Activated CD4-positive, alpha-beta T cell treated with anti-CD3 and anti-CD28 coated beads for 36 hours (primary cell): ENCODE data around the gene P2RY14. TPM values are rescaled to one million over a fixed set of nuclear protein-coding genes. Genes with fewer than 3 reads are reported as not detected.

Experiments
- ATAC-seq: fragments of 200-7000 bp; cut with Tn5 transposase; one replicate; pipeline ENCODE4 v1.10.0; 2021; ENCODE audit warnings: mild to moderate bottlenecking, moderate library complexity
- CTCF ChIA-PET: fragments of 350-600 bp; sonication (Branson Sonifier 250); formaldehyde crosslinking; loops from one replicate; lab custom pipeline; 2021; ENCODE audit warnings: antibody characterized with exemption; lab: Charles Lee
- POLR2A ChIA-PET: fragments of 350-600 bp; sonication (Branson Sonifier 250); formaldehyde crosslinking; loops from one replicate; lab custom pipeline; 2021; ENCODE audit warnings: antibody characterized with exemption, inconsistent platforms; lab: Charles Lee
- DNase-seq: peaks from one replicate; pipeline ENCODE4 v3.0.0-alpha.2; 2020
- H3K27ac Mint-ChIP-seq: one replicate; pipeline ENCODE4 v1.8.0; 2021; ENCODE audit warnings: mixed read lengths
- H3K27me3 Mint-ChIP-seq: one replicate; pipeline ENCODE4 v1.8.0; 2021; ENCODE audit warnings: mixed read lengths
- H3K36me3 Mint-ChIP-seq: one replicate; pipeline ENCODE4 v1.8.0; 2021; ENCODE audit warnings: low read depth, mixed read lengths
- H3K4me1 Mint-ChIP-seq: one replicate; pipeline ENCODE4 v1.8.0; 2021; ENCODE audit warnings: mixed read lengths
- H3K4me3 Mint-ChIP-seq: one replicate; pipeline ENCODE4 v1.8.0; 2021; ENCODE audit warnings: mild to moderate bottlenecking, moderate library complexity, mixed read lengths
- H3K9me3 Mint-ChIP-seq: one replicate; pipeline ENCODE4 v1.8.0; 2021; ENCODE audit warnings: low read depth, mixed read lengths
- intact Hi-C, 2 experiments: fragments of 100-400 bp; cut with DNase I in 1 of 2; cut with micrococcal nuclease in 1 of 2; formaldehyde crosslinking; loops; one replicate each; pipeline versions ENCODE4 v1.14.2 to v1.15.1; 2022 to 2024; cut with DNase I, micrococcal nuclease
- total RNA-seq, 2 experiments: library from RNA; stranded (reverse); gene quantifications; one replicate each; pipeline ENCODE4 v1.2.3, GENCODE V29; 2021

Gene P2RY14
- total RNA-seq, 2 experiments from 2014 or later, result 0.16 to 0.25 TPM

- H3K27me3 Mint-ChIP-seq, result peaks cover 2% of the 10 kb centered on the region
- intact Hi-C loops, result loop anchor here in 1 of 2 experiments (5.0 kb wide), 3 partner anchors 812 to 942 kb away; partner anchors contain the start of gene TSC22D2
- H3K4me3 Mint-ChIP-seq, result peak overlapping the region; percentile 50
- H3K36me3 Mint-ChIP-seq, result no peaks in the 10 kb centered on the region
- ChIA-PET CTCF (interaction anchor here (1.2 to 1.9 kb wide), 4 partner anchors 8 to 527 kb away, joined by 3 to 15 read pairs (median 6); no protein-coding TSS in a partner anchor), POLR2A (interaction anchor here (1.9 kb wide), 1 partner anchor 10 kb away, joined by 16 read pairs; no protein-coding TSS in a partner anchor)
- H3K9me3 Mint-ChIP-seq, result no peaks in the 10 kb centered on the region
- ATAC-seq (no peak), DNase-seq (no peak)
- peak overlapping the region; percentile 90 for H3K27ac Mint-ChIP-seq
- H3K4me1 Mint-ChIP-seq, result peaks cover 37% of the 10 kb centered on the region
Measured at GRCh38 chr3:151315136-151315535, 36.8 kb upstream of the P2RY14 start.

- peaks cover 2% of the 10 kb centered on the region for H3K27me3 Mint-ChIP-seq
- ChIA-PET CTCF (interaction anchor here (1.2 to 1.4 kb wide), 2 partner anchors 86 to 527 kb away, joined by 3 read pairs; no protein-coding TSS in a partner anchor), POLR2A (no interaction called here)
- H3K9me3 Mint-ChIP-seq, result no peaks in the 10 kb centered on the region
- intact Hi-C loops, result no loop called here
- H3K36me3 Mint-ChIP-seq, result no peaks in the 10 kb centered on the region
- peak overlapping the region; percentile 50 for H3K4me3 Mint-ChIP-seq
- H3K4me1 Mint-ChIP-seq, result peaks cover 32% of the 10 kb centered on the region
- H3K27ac Mint-ChIP-seq, result no peak overlapping the region
- DNase-seq, result no peak
- ATAC-seq, result no peak
Measured at GRCh38 chr3:151314593-151314992, 36.3 kb upstream of the P2RY14 start.

GRCh38 chr3:151314137-151314536 lies 35.8 kb upstream of the P2RY14 start:
- ChIA-PET CTCF (interaction anchor here (1.2 to 1.4 kb wide), 2 partner anchors 86 to 526 kb away, joined by 3 read pairs; no protein-coding TSS in a partner anchor), POLR2A (no interaction called here)
- Mint-ChIP-seq H3K4me3 (no peak overlapping the region), H3K27me3 (peaks cover 2% of the 10 kb centered on the region), H3K27ac (no peak overlapping the region), H3K36me3 (no peaks in the 10 kb centered on the region), H3K4me1 (peaks cover 33% of the 10 kb centered on the region), H3K9me3 (no peaks in the 10 kb centered on the region)
- intact Hi-C loops, result no loop called here
- DNase-seq (no peak), ATAC-seq (no peak)

GRCh38 chr3:151312972-151313371 lies 34.6 kb upstream of the P2RY14 start:
- intact Hi-C loops, result no loop called here
- Mint-ChIP-seq H3K4me3 (no peak overlapping the region), H3K27ac (no peak overlapping the region), H3K9me3 (no peaks in the 10 kb centered on the region), H3K36me3 (no peaks in the 10 kb centered on the region), H3K4me1 (peaks cover 33% of the 10 kb centered on the region), H3K27me3 (peaks cover 2% of the 10 kb centered on the region)
- ChIA-PET CTCF (interaction anchor here (0.8 to 1.4 kb wide), 4 partner anchors 13 to 145 kb away, joined by 3 to 6 read pairs (median 4); no protein-coding TSS in a partner anchor), POLR2A (no interaction called here)
- ATAC-seq (no peak), DNase-seq (no peak)

- H3K36me3 Mint-ChIP-seq, result no peaks in the 10 kb centered on the region
- no peak for DNase-seq
- H3K27me3 Mint-ChIP-seq, result no peaks in the 10 kb centered on the region
- no peaks in the 10 kb centered on the region for H3K9me3 Mint-ChIP-seq
- peak overlapping the region; percentile 27 for H3K27ac Mint-ChIP-seq
- CTCF ChIA-PET, result interaction anchor here (0.6 to 1.3 kb wide), 3 partner anchors 14 to 111 kb away, joined by 3 to 4 read pairs (median 3); no protein-coding TSS in a partner anchor
- no peak overlapping the region for H3K4me3 Mint-ChIP-seq
- peaks cover 48% of the 10 kb centered on the region for H3K4me1 Mint-ChIP-seq
- no peak for ATAC-seq
- intact Hi-C loops, result loop anchor here (5.0 to 10.0 kb wide), 4 partner anchors 332 to 1825 kb away; no protein-coding TSS in a partner anchor
- POLR2A ChIA-PET, result no interaction called here
Measured at GRCh38 chr3:151309566-151309965, 31.2 kb upstream of the P2RY14 start.

GRCh38 chr3:151307583-151308488 lies 29.5 kb upstream of the P2RY14 start:
- CTCF ChIA-PET, result interaction anchor here (0.5 to 1.7 kb wide), 8 partner anchors 8 to 1094 kb away, joined by 3 to 8 read pairs (median 4); partner anchors contain the start of genes GPR87 and P2RY14
- H3K27me3 Mint-ChIP-seq, result peaks cover 4% of the 10 kb centered on the region
- peak overlapping the region; percentile 63 for H3K27ac Mint-ChIP-seq
- POLR2A ChIA-PET, result interaction anchor here (0.5 to 1.3 kb wide), 2 partner anchors 9 to 98 kb away, joined by 4 to 7 read pairs; partner anchors contain the start of gene GPR87
- peak; percentile 44 for ATAC-seq
- H3K4me3 Mint-ChIP-seq, result no peak overlapping the region
- intact Hi-C loops, result loop anchor here (5.0 to 10.0 kb wide), 4 partner anchors 331 to 1827 kb away; no protein-coding TSS in a partner anchor
- H3K4me1 Mint-ChIP-seq, result peaks cover 60% of the 10 kb centered on the region
- DNase-seq, result no peak
- no peaks in the 10 kb centered on the region for H3K36me3 Mint-ChIP-seq
- no peaks in the 10 kb centered on the region for H3K9me3 Mint-ChIP-seq

- ChIA-PET CTCF (interaction anchor here (0.6 to 1.7 kb wide), 9 partner anchors 9 to 1095 kb away, joined by 3 to 8 read pairs (median 3); partner anchors contain the start of genes GPR87 and P2RY14), POLR2A (interaction anchor here (1.3 kb wide), 1 partner anchor 9 kb away, joined by 7 read pairs; the partner anchor contains the start of gene GPR87)
- ATAC-seq (no peak), DNase-seq (no peak)
- intact Hi-C loops, result loop anchor here (5.0 to 10.0 kb wide), 4 partner anchors 330 to 1828 kb away; no protein-coding TSS in a partner anchor
- no peaks in the 10 kb centered on the region for H3K9me3 Mint-ChIP-seq
- H3K27ac Mint-ChIP-seq, result peak overlapping the region; percentile 69
- H3K4me3 Mint-ChIP-seq, result no peak overlapping the region
- H3K36me3 Mint-ChIP-seq, result no peaks in the 10 kb centered on the region
- H3K27me3 Mint-ChIP-seq, result peaks cover 8% of the 10 kb centered on the region
- H3K4me1 Mint-ChIP-seq, result peaks cover 65% of the 10 kb centered on the region
Measured at GRCh38 chr3:151307131-151307530, 28.8 kb upstream of the P2RY14 start.

- H3K36me3 Mint-ChIP-seq, result no peaks in the 10 kb centered on the region
- H3K4me3 Mint-ChIP-seq, result peak overlapping the region; percentile 40
- peak overlapping the region; percentile 69 for H3K27ac Mint-ChIP-seq
- POLR2A ChIA-PET, result interaction anchor here (0.8 to 2.3 kb wide), 2 partner anchors 10 to 101 kb away, joined by 3 to 16 read pairs; partner anchors contain the start of gene GPR87
- intact Hi-C loops, result loop anchor here (5.0 to 10.0 kb wide), 4 partner anchors 329 to 1829 kb away; no protein-coding TSS in a partner anchor
- H3K4me1 Mint-ChIP-seq, result peaks cover 72% of the 10 kb centered on the region
- ATAC-seq (no peak), DNase-seq (no peak)
- H3K27me3 Mint-ChIP-seq, result peaks cover 10% of the 10 kb centered on the region
- no peaks in the 10 kb centered on the region for H3K9me3 Mint-ChIP-seq
- CTCF ChIA-PET, result interaction anchor here (0.8 to 2.9 kb wide), 11 partner anchors 10 to 150 kb away, joined by 3 to 9 read pairs (median 3); partner anchors contain the start of gene GPR87
Measured at GRCh38 chr3:151306168-151306810, 27.9 kb upstream of the P2RY14 start.

- no peaks in the 10 kb centered on the region for H3K9me3 Mint-ChIP-seq
- H3K4me3 Mint-ChIP-seq, result peak overlapping the region; percentile 40
- intact Hi-C loops, result loop anchor here (1.0 to 10.0 kb wide), 13 partner anchors 11 to 1829 kb away; partner anchors contain the start of genes GPR87 (in 2 of the 2) and GPR171 (in 1 of the 2)
- peak overlapping the region; percentile 69 for H3K27ac Mint-ChIP-seq
- H3K36me3 Mint-ChIP-seq, result no peaks in the 10 kb centered on the region
- CTCF ChIA-PET, result interaction anchor here (0.8 to 2.9 kb wide), 10 partner anchors 10 to 149 kb away, joined by 3 to 15 read pairs (median 4); no protein-coding TSS in a partner anchor
- no peak for DNase-seq
- peaks cover 11% of the 10 kb centered on the region for H3K27me3 Mint-ChIP-seq
- POLR2A ChIA-PET, result interaction anchor here (0.6 to 2.3 kb wide), 4 partner anchors 11 to 1583 kb away, joined by 3 to 16 read pairs (median 3); partner anchors contain the start of gene GPR87
- no peak for ATAC-seq
- H3K4me1 Mint-ChIP-seq, result peaks cover 76% of the 10 kb centered on the region
Measured at GRCh38 chr3:151305775-151306151, 27.4 kb upstream of the P2RY14 start.
